CD4-positive, alpha-beta T cell (primary cell): ENCODE data around the gene EIPR1. TPM values are rescaled to one million over a fixed set of nuclear protein-coding genes. Genes with fewer than 3 reads are reported as not detected.

Source experiments
- ATAC-seq: fragments of 200-7000 bp; cut with Tn5 transposase; one replicate; pipeline ENCODE4 v1.10.0; 2022; ENCODE audit warnings: mild to moderate bottlenecking; ENCODE audit not compliant: poor library complexity
- CTCF ChIA-PET: fragments of 350-600 bp; sonication (Branson Sonifier 250); formaldehyde crosslinking; loops from one replicate; lab custom pipeline; 2021; ENCODE audit warnings: antibody characterized with exemption, inconsistent platforms; lab: Charles Lee
- POLR2A ChIA-PET: fragments of 350-600 bp; sonication (Branson Sonifier 250); formaldehyde crosslinking; loops from one replicate; lab custom pipeline; 2021; ENCODE audit warnings: antibody characterized with exemption, inconsistent platforms; lab: Charles Lee
- DNase-seq, 14 experiments: peaks; one replicate each; pipeline ENCODE4 v3.0.0-alpha.2; 2013 to 2020; ENCODE audit warnings: mixed read lengths in 2 of 14
- H3K27ac ChIP-seq, 2 donors: one replicate each; pipeline versions ENCODE4 v1.5.1 to v1.7.0; 2013; ENCODE audit warnings: low read length in 2 of 2, low read depth in 1 of 2, mild to moderate bottlenecking in 1 of 2
- H3K27me3 ChIP-seq, 2 experiments: 1 replicate in 1 of 2; 2 replicates in 1 of 2; pipeline versions ENCODE4 v1.6.1 to v1.7.0; 2013; ENCODE audit warnings: low read length in 2 of 2, control low read depth in 1 of 2, mild to moderate bottlenecking in 1 of 2, moderate library complexity in 1 of 2; ENCODE audit not compliant: insufficient read depth in 2 of 2, control insufficient read depth in 1 of 2
- H3K36me3 ChIP-seq: one replicate; pipeline ENCODE4 v1.6.1; 2013; ENCODE audit warnings: low read length, control low read depth; ENCODE audit not compliant: insufficient read depth
- H3K4me1 ChIP-seq: one replicate; pipeline ENCODE4 v1.6.1; 2013; ENCODE audit warnings: low read length, control low read depth; ENCODE audit not compliant: insufficient read depth
- H3K4me3 ChIP-seq: one replicate; pipeline ENCODE4 v1.5.1; 2013; ENCODE audit warnings: mild to moderate bottlenecking, low read length, moderate library complexity
- H3K9me3 ChIP-seq, 2 experiments: 1 replicate in 1 of 2; 2 replicates in 1 of 2; pipeline versions ENCODE4 v1.6.1 to v1.7.0; 2013; ENCODE audit warnings: low read length in 2 of 2, mild to moderate bottlenecking in 2 of 2, control low read depth in 1 of 2, moderate library complexity in 1 of 2; ENCODE audit not compliant: control insufficient read depth in 1 of 2, insufficient read depth in 1 of 2
- H3K27ac Mint-ChIP-seq: one replicate; pipeline ENCODE4 v1.8.0; 2020; ENCODE audit warnings: mixed read lengths
- H3K27me3 Mint-ChIP-seq: one replicate; pipeline ENCODE4 v1.8.0; 2021; ENCODE audit warnings: mixed read lengths
- H3K36me3 Mint-ChIP-seq: one replicate; pipeline ENCODE4 v1.8.0; 2021; ENCODE audit warnings: low read depth, mixed read lengths
- H3K4me1 Mint-ChIP-seq: one replicate; pipeline ENCODE4 v1.8.0; 2021; ENCODE audit warnings: low read depth, mixed read lengths
- H3K4me3 Mint-ChIP-seq: one replicate; pipeline ENCODE4 v1.8.0; 2020; ENCODE audit warnings: mild to moderate bottlenecking, mixed read lengths
- H3K9me3 Mint-ChIP-seq: one replicate; pipeline ENCODE4 v1.8.0; 2020; ENCODE audit warnings: mixed read lengths
- CTCF ChIP-seq: fragments of 200-600 bp; IDR thresholded peaks from one replicate; pipeline ENCODE4 v1.8.0; 2022; ENCODE audit warnings: antibody characterized with exemption, mild to moderate bottlenecking
- intact Hi-C, 2 experiments: fragments of 100-400 bp; cut with DNase I in 1 of 2; cut with micrococcal nuclease in 1 of 2; formaldehyde crosslinking; loops; one replicate each; pipeline versions ENCODE4 v1.15.1 to v1.9.0; 2023 to 2025; cut with DNase I, micrococcal nuclease
- total RNA-seq, 174 experiments: library from RNA in 2 of 174; stranded (reverse) in 2 of 174; gene quantifications; one replicate each; pipeline ENCODE4 v1.2.3 and lab custom pipeline; 2021 to 2026

The EIPR1 gene
- total RNA-seq, 2 experiments from 2014 or later, result 11.0 to 12.4 TPM

DNA sequence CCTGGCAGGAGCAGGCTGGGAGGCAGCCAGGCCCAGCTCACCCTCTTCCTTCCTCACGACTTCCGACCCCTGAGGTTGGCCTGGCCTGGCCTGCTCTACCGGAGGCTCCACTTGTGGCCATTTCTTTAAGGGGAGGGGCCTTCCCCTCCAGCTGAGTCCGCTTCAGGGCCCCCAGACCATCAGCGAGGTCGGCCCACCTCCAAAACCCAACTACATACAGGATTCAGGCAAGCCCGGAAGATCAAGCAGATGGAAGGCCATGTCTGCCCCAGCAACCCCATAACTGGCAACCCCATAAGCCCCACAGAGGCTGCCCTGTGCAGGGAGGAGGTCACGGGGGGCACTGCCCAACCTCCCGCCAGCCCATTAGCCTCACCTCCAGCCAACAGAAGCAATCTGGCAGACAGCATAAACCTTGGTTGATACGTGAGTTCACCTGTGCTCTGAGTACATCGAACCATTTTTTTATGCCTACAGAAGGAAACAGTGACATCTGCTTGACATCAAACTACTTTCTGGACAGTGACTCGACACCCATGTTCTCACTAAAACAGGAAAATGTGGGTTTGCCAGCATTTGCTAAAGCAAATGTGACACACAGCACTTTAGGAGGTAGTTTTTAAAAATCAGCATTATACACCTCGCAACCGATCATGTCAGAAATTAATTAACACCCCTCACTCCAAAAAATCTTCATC is 98.9 kb downstream of the EIPR1 start:
- no peaks in the 10 kb centered on the region for H3K4me1 Mint-ChIP-seq
- DNase-seq (no peak), ATAC-seq (no peak)
- ChIA-PET POLR2A (no interaction called here), CTCF (no interaction called here)
- peaks cover 71% of the 10 kb centered on the region for H3K36me3 Mint-ChIP-seq
- H3K9me3 Mint-ChIP-seq, result peaks cover 12% of the 10 kb centered on the region
- H3K27ac Mint-ChIP-seq, result no peak overlapping the region
- H3K4me3 Mint-ChIP-seq, result no peak overlapping the region
- no peak for TF ChIP-seq CTCF
- no peaks in the 10 kb centered on the region for H3K27me3 Mint-ChIP-seq
- no peak overlapping the region for H3K27ac ChIP-seq
- H3K27me3 ChIP-seq, result no peaks in the 10 kb centered on the region
- peaks cover 0 to 21% of the 10 kb centered on the region in 2 experiments for H3K9me3 ChIP-seq
- no peaks in the 10 kb centered on the region for H3K4me1 ChIP-seq
- no peak overlapping the region for H3K4me3 ChIP-seq
- peaks cover 14% of the 10 kb centered on the region for H3K36me3 ChIP-seq
- intact Hi-C loops, result no loop called here

GRCh38 chr2:3277748-3278520 is 99.7 kb downstream of the EIPR1 start:
- CTCF ChIA-PET, result no interaction called here
- H3K9me3 ChIP-seq, result peaks cover 0 to 21% of the 10 kb centered on the region in 2 experiments
- peaks cover 75% of the 10 kb centered on the region for H3K36me3 Mint-ChIP-seq
- no peak overlapping the region for H3K4me3 Mint-ChIP-seq
- H3K27me3 Mint-ChIP-seq, result no peaks in the 10 kb centered on the region
- no peak for DNase-seq
- H3K36me3 ChIP-seq, result peaks cover 14% of the 10 kb centered on the region
- intact Hi-C loops, result no loop called here
- H3K4me1 Mint-ChIP-seq, result no peaks in the 10 kb centered on the region
- no peak for TF ChIP-seq CTCF
- no peak overlapping the region for H3K27ac Mint-ChIP-seq
- POLR2A ChIA-PET, result no interaction called here
- no peak for ATAC-seq
- no peak overlapping the region for H3K4me3 ChIP-seq
- H3K27ac ChIP-seq, result no peak overlapping the region
- peaks cover 12% of the 10 kb centered on the region for H3K9me3 Mint-ChIP-seq
- H3K27me3 ChIP-seq, result no peaks in the 10 kb centered on the region
- H3K4me1 ChIP-seq, result no peaks in the 10 kb centered on the region

DNA sequence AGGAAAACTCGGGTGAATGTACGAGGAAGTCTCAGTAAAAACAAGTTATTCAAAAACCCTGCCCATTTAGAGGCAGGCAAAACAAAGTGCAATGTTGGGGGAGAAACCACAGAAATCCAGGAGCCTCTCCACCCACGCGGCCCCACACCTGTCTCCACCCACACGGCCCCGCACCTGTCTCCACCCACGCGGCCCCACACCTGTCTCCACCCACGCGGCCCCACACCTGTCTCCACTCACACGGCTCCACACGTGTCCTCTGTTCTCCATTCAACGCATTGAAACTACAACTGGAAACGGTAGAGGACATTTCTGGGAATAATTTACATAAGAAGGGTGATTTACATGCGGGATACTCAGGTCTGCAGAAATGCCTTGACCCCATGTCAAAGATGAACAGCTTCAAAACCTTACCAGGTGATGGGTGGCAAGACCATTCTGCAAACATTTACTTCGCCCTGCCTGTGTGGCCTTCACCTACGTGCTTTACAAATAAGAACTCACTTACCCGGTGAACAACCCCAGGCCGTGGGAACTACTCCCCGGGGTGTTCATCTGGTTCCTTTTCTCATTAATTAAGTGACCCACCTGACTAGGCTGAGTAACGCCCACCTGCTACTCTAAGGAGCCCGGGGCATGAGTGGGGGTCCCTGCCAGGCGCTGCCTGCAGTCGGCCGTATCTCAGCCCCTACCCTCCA is 100.4 kb downstream of the EIPR1 start:
- ChIA-PET POLR2A (interaction anchor here (0.5 kb wide), 1 partner anchor 25 kb away, joined by 3 read pairs; no protein-coding TSS in a partner anchor), CTCF (no interaction called here)
- Mint-ChIP-seq H3K9me3 (peaks cover 12% of the 10 kb centered on the region), H3K36me3 (peaks cover 82% of the 10 kb centered on the region), H3K27me3 (no peaks in the 10 kb centered on the region), H3K27ac (no peak overlapping the region), H3K4me1 (no peaks in the 10 kb centered on the region), H3K4me3 (no peak overlapping the region)
- no peak for TF ChIP-seq CTCF
- ATAC-seq, result no peak
- H3K27me3 ChIP-seq, result no peaks in the 10 kb centered on the region
- no peak for DNase-seq
- H3K4me3 ChIP-seq, result no peak overlapping the region
- H3K36me3 ChIP-seq, result peaks cover 14% of the 10 kb centered on the region
- peaks cover 0 to 21% of the 10 kb centered on the region in 2 experiments for H3K9me3 ChIP-seq
- H3K4me1 ChIP-seq, result no peaks in the 10 kb centered on the region
- no peak overlapping the region for H3K27ac ChIP-seq
- intact Hi-C loops, result no loop called here
